HG03442 (cell line): ENCODE measurements around the gene ZMYM2.

Experiments
- ATAC-seq: cut with Tn5 transposase; IDR thresholded peaks from one replicate; pipeline ENCODE4 v1.9.1; 2021; ENCODE audit warnings: mild to moderate bottlenecking, moderate library complexity; ENCODE audit not compliant: unreplicated experiment

Gene ZMYM2

DNA sequence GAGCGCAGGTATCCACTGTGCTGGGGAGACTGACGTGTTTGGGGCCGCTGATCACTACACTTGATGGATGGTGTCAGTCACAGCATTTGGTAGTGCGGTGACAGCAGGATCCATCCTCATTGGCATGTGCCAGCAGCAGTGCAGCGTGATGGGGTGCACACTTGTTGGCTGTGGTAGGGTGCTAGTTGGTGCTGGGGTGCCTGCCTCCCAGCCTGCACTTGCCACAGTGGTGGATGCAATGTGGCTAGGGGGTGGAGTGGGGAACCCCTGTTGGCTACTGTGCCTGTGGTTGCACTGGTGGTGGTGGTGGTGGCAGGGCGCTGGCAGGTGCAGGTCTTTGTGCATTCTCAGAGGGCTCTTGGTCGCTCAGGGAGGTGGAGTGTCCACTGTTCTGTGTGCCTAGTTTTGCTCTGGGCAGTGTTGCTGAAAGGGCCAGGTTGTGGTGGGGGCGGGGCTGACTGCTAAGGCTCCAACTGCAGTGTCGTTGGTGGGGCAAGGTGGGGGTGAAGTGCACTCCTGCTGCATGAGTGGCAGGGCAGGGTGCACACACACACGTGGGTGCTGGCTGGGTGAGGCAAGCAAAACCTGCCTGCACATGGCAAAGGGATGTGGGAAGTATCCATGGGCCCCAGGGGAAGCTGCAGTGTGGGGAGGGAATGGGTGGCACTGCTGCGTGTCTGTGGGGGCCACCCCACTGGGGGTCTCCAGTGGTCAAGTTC lies 84.8 kb downstream of the ZMYM2 start:
- ATAC-seq, result no peak

DNA sequence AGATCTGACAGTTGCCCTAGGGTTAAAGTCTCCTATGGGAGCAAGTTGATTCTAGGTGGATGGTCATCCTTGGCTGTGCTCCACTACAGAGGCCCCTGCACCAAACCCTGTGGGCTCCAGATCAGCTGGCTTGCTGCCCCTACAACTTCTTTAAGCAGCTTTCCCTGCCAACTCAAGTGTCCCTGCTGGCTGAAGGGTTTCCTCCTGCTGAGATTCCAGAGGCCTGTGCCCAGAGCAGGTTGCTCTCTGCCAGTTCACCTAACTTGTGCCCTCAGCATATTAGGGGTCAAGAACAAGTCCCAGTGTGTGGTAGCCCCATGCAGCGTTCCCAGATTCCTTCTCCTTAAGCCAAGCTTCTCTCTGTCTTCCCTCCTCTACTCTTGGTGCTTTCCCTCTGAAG lies 85.6 kb downstream of the ZMYM2 start:
- ATAC-seq, result no peak

DNA sequence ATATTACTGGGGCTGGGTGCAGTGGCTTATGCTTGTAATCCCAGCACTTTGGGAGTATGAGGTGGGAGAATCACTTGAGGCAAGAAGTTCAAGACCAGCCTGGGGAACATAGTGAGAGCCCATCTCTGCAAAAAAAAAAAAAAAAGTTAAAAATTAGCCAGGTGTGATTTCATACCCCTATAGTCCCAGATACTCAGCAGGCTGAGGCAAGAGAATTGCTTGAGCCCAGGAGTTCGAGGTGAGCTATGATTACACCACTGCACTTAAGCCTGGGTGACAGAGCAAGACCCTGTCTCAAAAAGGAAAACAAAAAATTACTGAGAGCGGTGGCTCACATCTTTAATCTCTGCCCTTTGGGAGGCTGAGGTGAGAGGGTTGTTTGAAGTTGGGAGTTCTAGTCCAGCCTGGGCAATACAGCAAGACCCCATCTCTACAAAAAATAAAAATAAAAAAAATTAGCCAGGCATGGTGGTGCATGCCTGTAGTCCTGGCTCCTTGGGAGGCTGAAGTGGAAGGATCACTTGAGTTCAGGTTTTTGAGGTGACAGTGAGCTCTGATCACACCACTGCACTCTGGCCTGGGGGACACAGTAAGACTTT lies 87.5 kb downstream of the ZMYM2 start:
- no peak for ATAC-seq

DNA sequence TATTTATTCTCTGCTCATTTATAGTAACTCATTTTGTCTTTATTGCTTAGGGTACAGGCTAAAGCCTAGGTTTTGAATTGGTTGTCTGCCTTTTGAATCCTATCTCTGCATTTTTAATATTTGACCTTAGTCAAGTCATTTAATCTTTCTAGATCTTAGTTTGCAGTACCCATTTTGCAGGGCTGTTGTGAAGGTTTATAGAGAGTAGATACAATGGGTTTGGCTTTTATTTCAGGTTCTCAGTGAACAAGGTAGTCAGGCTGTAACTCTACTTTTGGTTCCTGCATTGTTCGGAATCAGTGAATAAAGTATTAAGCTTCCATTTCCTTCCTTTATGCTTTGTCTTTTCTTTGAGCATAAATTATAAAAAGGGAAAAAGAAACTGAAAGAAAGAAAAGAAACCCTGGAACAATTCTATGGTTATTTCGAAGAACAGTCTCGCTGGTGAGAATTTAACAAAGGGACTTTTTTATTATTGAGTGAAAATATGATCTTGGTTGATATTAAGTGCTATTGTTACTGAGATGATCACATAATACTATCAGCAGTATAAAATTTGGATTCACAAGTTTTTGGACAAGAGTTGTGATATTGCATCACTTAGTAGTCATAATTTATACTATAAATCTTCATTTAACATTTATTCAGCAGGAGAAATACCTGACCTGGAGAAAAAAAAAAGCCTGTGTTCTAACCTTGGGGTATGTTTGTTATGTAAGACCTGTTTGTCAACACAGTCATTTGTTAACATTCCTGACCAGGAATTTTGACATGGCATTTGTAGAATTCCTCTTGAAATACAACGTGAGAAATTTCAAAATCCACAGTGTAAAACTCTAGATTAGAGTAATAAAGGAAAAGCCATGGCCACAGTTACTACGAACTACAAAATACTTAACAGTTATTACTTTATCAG lies 91.3 kb downstream of the ZMYM2 start:
- no peak for ATAC-seq

DNA sequence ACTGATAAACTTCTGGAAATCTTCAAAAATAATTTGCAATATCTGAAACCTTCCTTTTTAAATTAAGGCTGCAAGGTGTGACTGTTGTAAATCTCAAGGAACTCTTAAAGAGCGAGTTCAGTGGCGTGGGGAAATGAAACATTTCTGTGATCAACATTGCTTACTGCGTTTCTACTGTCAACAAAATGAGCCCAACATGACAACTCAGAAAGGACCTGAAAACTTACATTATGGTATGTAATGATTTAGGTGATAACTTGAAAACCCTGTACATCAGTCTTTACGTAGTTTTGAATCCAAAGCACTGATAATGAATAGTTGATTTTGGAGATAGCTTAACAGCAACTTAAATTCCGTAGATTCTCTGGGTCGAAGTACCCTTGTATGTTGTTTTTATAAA lies 92.8 kb downstream of the ZMYM2 start:
- ATAC-seq, result no peak

DNA sequence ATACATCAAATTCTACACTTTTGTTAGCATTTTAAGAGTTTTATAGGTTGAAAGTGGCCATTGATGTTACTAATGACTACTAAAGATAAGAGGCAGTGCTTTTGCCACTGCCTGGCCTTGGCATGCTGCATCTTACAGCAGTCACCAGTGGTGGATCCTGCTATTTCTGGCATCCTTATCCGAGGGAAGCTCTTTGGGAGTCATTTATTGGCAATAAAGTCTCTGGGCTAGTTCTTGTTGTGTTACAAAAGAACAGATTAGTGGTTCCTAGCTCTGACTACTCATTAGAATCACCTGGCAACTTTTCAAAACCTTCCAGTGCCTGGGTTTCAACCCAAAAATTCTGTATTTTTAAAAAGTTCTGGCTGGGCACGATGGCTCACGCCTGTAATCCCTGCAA lies 94.5 kb downstream of the ZMYM2 start:
- no peak for ATAC-seq

DNA sequence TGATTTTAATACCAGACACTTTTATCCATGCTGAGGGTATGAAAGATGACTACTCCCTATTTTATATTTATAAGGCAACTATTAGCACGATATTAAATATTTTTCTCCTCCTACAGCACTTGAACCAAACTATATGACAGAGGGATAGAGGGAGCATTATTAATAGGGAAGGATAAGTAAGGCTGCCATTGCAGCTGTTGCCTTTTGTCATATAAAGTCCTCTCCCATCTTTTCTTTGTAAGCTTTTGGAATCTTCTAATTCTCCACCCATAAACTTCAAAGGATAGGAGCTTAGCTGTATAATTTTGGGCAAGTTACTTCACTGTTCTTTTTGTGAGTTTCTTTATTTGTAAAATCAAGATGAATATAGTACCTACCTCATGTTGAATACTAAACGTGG lies 95.4 kb downstream of the ZMYM2 start:
- ATAC-seq, result no peak

DNA sequence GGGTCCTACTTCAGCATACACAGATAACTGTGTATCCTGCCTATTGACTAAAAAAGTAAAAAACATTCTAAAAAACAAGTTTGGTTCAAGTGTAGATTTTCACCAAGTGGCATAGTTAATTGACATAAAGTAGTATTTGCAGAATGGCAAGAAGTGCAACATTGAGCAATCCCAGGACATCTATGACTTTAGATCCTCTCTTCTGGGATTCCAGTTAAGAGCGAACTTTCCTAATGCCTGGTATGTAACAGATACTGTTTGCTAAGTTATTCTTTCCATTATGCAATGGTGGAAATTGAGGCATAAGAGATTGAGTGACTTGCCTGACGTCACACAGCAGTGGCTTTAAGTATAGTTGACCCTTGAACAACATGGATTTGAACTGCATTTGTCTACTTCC lies 96.1 kb downstream of the ZMYM2 start:
- no peak for ATAC-seq

DNA sequence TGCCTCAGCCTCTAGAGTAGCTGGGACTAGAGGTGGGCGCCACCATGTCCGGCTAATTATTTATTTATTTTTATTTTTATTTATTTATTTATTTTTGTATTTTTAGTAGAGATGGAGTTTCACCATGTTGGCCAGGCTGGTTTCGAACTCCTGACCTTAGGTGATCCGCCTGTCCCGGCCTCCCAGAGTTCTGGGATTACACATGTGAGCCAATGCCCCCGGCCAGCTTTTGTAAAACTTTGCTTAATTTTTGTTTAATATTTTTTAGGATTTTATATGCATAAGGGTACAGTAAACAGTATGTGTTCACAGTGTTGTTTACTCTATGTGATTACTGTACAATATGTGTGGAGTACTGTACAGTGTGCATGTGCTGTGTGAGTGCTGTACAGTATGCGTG lies 98.7 kb downstream of the ZMYM2 start:
- ATAC-seq, result no peak

DNA sequence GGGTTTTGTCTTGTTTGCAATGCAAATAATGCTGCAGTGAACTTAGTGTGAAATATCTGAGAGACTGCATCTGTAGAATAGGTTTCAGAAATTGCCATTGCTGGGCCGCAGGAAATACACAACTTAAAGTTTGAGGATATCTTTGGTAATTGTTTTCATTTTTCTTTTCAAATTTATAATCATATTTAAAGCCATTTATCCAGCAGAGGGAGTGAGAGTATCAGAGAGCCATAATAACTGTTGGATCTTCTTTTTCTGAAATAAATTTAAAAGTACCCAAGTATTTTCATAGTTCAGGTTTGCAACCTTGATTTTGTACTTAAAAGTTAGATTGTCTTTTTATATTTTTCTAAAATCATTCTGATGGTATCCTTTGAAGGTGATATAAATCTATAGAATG lies 99.4 kb downstream of the ZMYM2 start:
- no peak for ATAC-seq

DNA sequence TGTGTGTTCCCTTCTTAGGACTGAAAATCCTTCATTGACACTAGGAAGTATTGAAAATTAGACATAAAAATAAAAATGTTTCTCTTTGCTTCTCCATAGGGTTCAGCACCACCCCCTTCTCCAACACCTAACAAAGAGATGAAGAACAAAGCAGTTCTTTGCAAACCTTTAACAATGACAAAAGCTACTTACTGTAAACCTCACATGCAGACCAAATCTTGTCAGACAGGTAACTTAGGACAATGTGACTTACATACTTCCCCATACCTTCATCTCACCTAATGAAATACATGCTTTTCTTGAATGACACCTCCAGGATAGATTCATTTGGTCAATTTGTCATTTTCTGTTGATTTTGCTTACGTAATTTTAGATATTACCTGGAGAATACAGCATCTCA lies 99.9 kb downstream of the ZMYM2 start:
- no peak for ATAC-seq

DNA sequence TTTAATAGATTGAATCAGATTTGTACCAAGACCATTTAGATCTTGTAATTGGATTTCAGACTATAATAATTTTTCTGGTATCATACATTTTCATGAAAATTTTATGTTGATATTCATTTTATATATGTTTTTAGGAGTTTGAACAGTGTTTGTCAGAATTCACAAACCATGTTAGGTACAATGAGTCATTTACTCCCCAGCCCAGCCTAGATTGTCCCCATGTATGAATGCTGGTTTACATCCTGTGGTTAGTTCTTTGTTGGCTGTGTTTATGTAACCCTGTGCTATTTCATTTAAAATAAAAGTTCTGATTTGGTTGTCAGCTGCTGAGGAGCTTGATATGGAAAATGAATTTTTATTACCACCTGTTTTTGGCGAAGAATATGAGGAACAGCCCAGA lies 105.6 kb downstream of the ZMYM2 start:
- no peak for ATAC-seq

DNA sequence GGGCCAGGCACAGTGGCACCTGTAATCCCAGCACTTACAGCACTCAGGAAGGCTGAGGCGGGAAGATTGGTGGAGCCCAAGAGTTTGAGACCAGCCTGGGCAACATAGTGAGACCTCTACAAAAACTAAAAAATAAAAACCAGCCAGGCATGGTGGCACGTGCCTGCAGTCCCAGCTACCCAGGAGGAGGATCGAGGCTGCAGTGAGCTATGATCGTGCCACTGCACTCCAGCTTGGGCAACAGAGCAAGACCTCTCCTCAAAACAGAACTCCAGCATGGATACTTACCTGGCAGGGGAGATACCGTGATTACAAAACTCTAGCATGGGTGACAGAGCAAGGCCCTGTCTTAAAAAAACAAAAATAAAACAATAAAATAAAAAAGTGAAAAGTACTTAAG lies 107.0 kb downstream of the ZMYM2 start:
- no peak for ATAC-seq

DNA sequence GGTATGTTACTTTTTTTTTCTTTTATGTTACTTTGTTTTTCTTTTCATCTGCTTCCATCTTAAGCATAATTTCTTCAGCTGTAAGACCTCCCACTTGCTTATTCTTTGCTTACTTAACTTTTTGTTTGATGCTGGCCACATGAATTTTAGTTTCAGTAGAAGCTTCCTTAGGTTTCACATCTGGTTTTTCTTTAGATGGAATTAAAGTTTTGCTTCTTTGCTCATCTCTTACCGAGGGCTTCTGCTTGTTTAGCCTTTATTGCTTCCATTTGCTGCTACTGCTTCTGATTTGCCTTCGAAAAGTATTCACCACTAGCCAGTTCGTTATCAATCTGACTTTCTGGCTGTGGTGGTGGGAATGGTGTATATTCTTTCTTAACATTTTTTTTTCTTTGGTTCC lies 111.4 kb downstream of the ZMYM2 start:
- ATAC-seq, result no peak

DNA sequence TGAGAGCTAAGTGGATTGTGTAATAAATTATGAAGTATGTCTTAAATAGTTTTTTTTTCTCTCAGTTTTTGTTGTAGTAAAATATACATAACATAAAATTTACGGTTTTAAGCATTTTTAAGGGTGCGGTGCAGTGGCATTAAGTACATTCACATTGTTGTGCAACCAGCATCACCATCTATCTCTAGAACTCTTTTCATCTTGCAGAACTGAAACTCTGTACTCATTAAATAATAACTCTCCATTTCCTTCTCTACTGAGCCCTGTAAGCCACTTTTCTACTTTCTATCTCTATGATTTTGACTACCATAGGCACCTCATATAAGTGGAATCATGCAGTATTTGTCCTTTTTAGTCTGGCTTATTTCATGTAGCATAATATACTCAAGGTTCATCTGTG lies 115.2 kb downstream of the ZMYM2 start:
- no peak for ATAC-seq

DNA sequence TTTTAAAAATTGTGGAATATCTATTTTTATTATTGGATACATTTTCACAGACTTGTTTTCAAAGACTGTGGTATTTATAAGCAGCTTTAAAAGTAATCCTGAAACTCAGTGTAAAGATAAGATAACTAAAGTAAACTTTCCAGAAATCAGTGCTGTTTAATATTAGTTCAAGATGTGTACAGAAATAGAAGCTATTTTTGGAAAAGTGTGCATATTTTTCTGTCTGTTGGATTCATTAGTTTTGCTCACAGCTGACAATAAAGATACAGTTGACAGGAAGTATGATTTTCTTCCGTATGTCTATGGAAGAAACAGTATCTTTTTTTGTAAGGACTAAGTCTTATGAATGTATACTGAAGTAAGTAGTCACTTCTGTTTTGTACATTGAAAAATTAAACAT lies 116.4 kb downstream of the ZMYM2 start:
- no peak for ATAC-seq

DNA sequence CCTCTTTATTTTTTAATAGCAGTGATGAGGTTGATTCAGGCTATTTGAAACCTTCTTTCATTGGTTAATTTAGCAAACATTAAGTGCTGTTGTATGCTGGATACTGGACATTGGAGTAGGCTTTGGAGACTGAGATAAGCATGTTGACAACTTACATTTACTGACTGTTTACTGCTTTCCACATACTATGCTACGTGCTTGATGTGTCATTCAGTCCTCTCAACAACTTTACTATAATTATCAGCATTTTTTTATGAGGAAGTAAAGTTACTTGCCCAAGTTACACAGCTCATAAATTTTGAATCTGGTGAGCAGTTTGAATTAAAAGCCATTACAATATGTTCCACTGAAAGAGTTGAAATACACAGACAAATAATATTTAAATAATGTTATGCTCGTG lies 118.6 kb downstream of the ZMYM2 start:
- ATAC-seq, result no peak

DNA sequence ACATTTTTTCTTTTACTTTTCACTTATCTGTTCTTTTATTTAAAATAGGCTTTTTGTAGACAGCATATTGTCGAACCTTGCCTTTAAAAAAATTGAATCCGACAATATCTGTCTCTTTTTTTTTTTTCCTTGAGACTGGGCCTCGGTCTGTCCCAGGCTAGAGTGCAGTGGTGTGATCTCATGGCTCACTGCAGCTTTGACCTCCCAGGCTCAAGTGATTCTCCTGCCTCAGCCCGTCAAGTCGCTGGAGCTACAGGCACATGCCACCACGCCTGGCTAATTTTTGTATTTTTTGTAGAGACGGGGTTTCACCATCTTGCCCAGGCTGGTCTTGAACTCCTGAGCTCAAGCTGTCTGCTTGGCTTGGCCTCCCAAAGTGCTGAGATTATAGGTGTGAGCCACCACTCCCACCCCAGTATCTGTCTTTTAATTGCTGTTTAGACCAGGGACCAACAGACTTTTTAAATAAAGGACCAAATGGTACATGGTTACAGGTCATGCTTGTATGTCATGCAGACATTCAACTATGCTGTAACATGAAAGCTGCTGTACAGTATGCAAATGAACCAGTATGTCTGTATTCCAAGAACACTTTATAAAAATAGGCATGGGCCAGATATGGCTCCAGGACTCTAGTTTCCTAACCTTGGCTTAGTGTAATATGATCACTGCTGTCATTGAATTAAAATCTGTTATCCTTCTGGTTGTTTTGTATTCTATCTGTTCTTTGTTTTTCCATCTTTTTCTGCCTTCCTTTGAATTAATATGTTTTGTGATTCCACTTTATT lies 122.0 kb downstream of the ZMYM2 start:
- no peak for ATAC-seq

DNA sequence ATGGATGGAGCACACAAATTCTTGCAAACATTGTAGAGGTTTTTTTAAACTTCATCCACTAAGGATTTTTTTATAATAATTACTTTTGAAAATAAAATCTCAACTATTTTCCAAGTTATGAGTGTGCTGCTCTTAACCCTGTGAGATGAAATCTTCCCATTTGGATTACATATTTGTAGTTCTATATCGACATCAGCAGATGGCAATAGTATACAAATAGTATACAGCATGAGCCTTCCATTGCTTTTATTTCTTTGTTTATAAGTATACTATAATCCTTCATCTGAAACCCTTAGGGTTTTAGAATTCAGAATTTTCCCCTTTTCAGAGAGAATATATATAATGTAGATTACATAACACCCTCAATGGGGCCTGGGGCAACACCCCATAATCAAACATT lies 131.8 kb downstream of the ZMYM2 start:
- no peak for ATAC-seq

DNA sequence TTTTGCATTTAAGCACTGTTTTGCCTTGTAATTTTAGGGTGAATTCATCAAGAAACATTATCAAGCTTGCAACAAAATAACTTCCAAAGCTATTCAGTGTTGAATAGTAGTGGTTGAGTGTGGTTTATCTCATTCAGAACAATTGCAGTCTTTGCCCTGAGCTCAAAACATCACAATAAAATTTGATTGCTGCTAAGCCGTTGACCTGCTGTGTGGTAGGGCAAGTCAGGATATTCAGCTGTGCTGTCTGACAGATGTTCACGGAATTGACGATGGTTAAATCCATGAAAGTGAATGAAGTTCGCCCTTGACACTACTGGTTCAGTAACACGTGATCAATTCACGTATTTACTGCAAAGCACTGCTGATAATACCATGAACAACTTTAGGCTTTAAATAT lies 135.4 kb downstream of the ZMYM2 start:
- ATAC-seq, result no peak

DNA sequence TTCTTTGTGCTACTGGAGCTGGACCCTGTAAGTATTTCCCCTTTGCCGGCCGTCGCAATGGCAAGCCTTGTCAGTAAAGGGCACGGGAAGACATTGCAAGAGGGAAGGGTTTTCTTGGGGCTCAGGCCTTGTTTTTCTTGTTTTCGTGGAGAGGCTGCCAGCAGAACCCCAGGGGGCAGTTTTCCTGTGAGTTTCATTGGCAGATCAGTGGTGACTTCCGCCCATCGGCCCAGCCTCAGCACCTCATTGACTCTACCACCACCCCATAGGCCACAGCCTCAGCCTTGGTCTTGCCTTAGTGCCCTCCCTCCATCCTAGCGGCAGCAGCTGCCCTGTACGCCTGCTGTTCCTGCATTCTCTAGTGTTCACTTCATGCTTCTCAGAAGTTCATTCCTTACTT lies 140.8 kb downstream of the ZMYM2 start:
- no peak for ATAC-seq
